Measurements from ENCODE around the gene DMD.

DNA sequence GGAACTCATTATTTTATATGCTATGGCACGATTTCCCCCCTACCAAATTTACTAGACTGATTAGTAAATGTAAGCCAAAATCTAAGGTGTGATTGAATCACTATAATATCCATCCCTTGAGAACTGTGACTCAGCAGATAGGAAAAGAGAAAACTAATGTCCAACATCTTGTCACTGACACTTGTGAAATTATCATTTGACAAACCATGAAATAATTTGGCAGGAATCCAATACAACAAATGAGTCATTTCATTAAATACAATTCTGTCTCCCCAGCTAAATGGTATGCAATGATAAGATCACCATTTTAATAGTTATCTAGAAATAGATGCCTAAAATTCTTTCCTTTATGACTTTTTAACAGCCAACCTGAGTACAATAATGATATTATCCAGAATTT lies 462.3 kb downstream of the DMD start:
- TF ChIP-seq EZH2 (IDR thresholded peaks at IDR 0.05) = no peak
- TF ChIP-seq POLR2AphosphoS5 (IDR thresholded peaks at IDR 0.05; ENCODE audit: borderline replicate concordance, low read depth, low read length) = no peak
- no peak for TF ChIP-seq FOXP2 (optimal IDR thresholded peaks at IDR 0.05; ENCODE audit: control extremely low read depth, extremely low read length, insufficient read depth)
